ENCODE results near the gene SLC35A1.
A peak's percentile ranks its signal among the peaks of the same experiment; 100 is the strongest.

Gene SLC35A1

GRCh38 chr6:87436435-87436834, 36.3 kb upstream of the SLC35A1 start:
- H3K36me3 ChIP-seq (ENCODE audit: control insufficient read depth in 1 of 2, insufficient read depth in 2 of 2, low read depth in 1 of 2, low read length in 2 of 2): no peaks in the 10 kb centered on the region
- H3K14ac ChIP-seq (ENCODE audit: low read length in 2 of 2): no peak overlapping the region
- no peaks in the 10 kb centered on the region for H3K27me3 ChIP-seq (ENCODE audit: control insufficient read depth in 1 of 2, insufficient read depth in 1 of 2, low read length in 2 of 2)
- H2BK5ac ChIP-seq (ENCODE audit: low read depth, low read length, poor library complexity, severe bottlenecking): no peak overlapping the region
- no peaks in the 10 kb centered on the region for H3K9me3 ChIP-seq (ENCODE audit: control insufficient read depth, low read length)
- H3K18ac ChIP-seq (ENCODE audit: low read depth in 1 of 2, low read length in 2 of 2): no peak overlapping the region
- H3K9ac ChIP-seq (ENCODE audit: low read length): no peak overlapping the region
- no peak overlapping the region for H3K4ac ChIP-seq (ENCODE audit: low read depth in 1 of 2, low read length in 2 of 2)
- H3K79me1 ChIP-seq (replicated peaks; ENCODE audit: low read length, poor library complexity, severe bottlenecking): no peaks in the 10 kb centered on the region
- no peak overlapping the region for H4K91ac ChIP-seq (ENCODE audit: low read length)
- no peaks in the 10 kb centered on the region for H3K4me1 ChIP-seq (ENCODE audit: control insufficient read depth, insufficient read depth, low read depth, low read length)
- no peak overlapping the region for H2BK15ac ChIP-seq (ENCODE audit: low read depth, poor library complexity, severe bottlenecking)
- no peak overlapping the region for H2AK5ac ChIP-seq (ENCODE audit: low read length, severe bottlenecking)
- no peak overlapping the region for H2AFZ ChIP-seq (ENCODE audit: low read depth, low read length)
- H2BK12ac ChIP-seq (ENCODE audit: low read length in 2 of 2): no peak overlapping the region
- H3K27ac ChIP-seq (ENCODE audit: low read length, poor library complexity, severe bottlenecking): no peak overlapping the region
- DNase-seq: peak; percentile 76
- H3K4me2 ChIP-seq (ENCODE audit: low read length, poor library complexity, severe bottlenecking): no peak overlapping the region
- H2BK120ac ChIP-seq (ENCODE audit: low read depth, low read length): no peak overlapping the region
- H3K4me3 ChIP-seq (ENCODE audit: insufficient read depth in 1 of 2, low read depth in 1 of 2, low read length in 2 of 2): no peak overlapping the region
- no peak overlapping the region for H3K23ac ChIP-seq (ENCODE audit: low read length in 2 of 2)
- no peak overlapping the region for H4K8ac ChIP-seq (ENCODE audit: low read length)
- WGBS: 8% methylated on average over 1 of the region's 4 CpGs

GRCh38 chr6:87441711-87442110, 31.1 kb upstream of the SLC35A1 start:
- H4K8ac ChIP-seq (ENCODE audit: low read length): no peak overlapping the region
- H2BK12ac ChIP-seq (ENCODE audit: low read length in 2 of 2): no peak overlapping the region
- no peaks in the 10 kb centered on the region for H3K9me3 ChIP-seq (ENCODE audit: control insufficient read depth, low read length)
- H3K36me3 ChIP-seq (ENCODE audit: control insufficient read depth in 1 of 2, insufficient read depth in 2 of 2, low read depth in 1 of 2, low read length in 2 of 2): no peaks in the 10 kb centered on the region
- WGBS: 86% methylated on average over 5 of the region's 5 CpGs
- no peak overlapping the region for H2BK15ac ChIP-seq (ENCODE audit: low read depth, poor library complexity, severe bottlenecking)
- H3K18ac ChIP-seq (ENCODE audit: low read depth in 1 of 2, low read length in 2 of 2): no peak overlapping the region
- H2AFZ ChIP-seq (ENCODE audit: low read depth, low read length): no peak overlapping the region
- no peak overlapping the region for H3K4me2 ChIP-seq (ENCODE audit: low read length, poor library complexity, severe bottlenecking)
- H2BK120ac ChIP-seq (ENCODE audit: low read depth, low read length): no peak overlapping the region
- H3K4me1 ChIP-seq (ENCODE audit: control insufficient read depth, insufficient read depth, low read depth, low read length): no peaks in the 10 kb centered on the region
- no peaks in the 10 kb centered on the region for H3K79me1 ChIP-seq (replicated peaks; ENCODE audit: low read length, poor library complexity, severe bottlenecking)
- no peak overlapping the region for H3K9ac ChIP-seq (ENCODE audit: low read length)
- no peaks in the 10 kb centered on the region for H3K27me3 ChIP-seq (ENCODE audit: control insufficient read depth in 1 of 2, insufficient read depth in 1 of 2, low read length in 2 of 2)
- no peak overlapping the region for H3K14ac ChIP-seq (ENCODE audit: low read length in 2 of 2)
- DNase-seq: no peak
- no peak overlapping the region for H2BK5ac ChIP-seq (ENCODE audit: low read depth, low read length, poor library complexity, severe bottlenecking)
- H3K23ac ChIP-seq (ENCODE audit: low read length in 2 of 2): no peak overlapping the region
- no peak overlapping the region for H4K91ac ChIP-seq (ENCODE audit: low read length)
- H3K4ac ChIP-seq (ENCODE audit: low read depth in 1 of 2, low read length in 2 of 2): no peak overlapping the region
- no peak overlapping the region for H3K27ac ChIP-seq (ENCODE audit: low read length, poor library complexity, severe bottlenecking)
- no peak overlapping the region for H2AK5ac ChIP-seq (ENCODE audit: low read length, severe bottlenecking)
- H3K4me3 ChIP-seq (ENCODE audit: insufficient read depth in 1 of 2, low read depth in 1 of 2, low read length in 2 of 2): no peak overlapping the region

- Histone ChIP-seq H3K27me3 (ENCODE audit: control insufficient read depth in 1 of 2, insufficient read depth in 1 of 2, low read length in 2 of 2) (no peaks in the 10 kb centered on the region), H3K23ac (ENCODE audit: low read length in 2 of 2) (no peak overlapping the region), H3K18ac (ENCODE audit: low read depth in 1 of 2, low read length in 2 of 2) (no peak overlapping the region), H3K4ac (ENCODE audit: low read depth in 1 of 2, low read length in 2 of 2) (no peak overlapping the region), H3K36me3 (ENCODE audit: control insufficient read depth in 1 of 2, insufficient read depth in 2 of 2, low read depth in 1 of 2, low read length in 2 of 2) (no peaks in the 10 kb centered on the region), H3K9ac (ENCODE audit: low read length) (no peak overlapping the region), H3K79me1 (replicated peaks; ENCODE audit: low read length, poor library complexity, severe bottlenecking) (no peaks in the 10 kb centered on the region), H3K4me1 (ENCODE audit: control insufficient read depth, insufficient read depth, low read depth, low read length) (no peaks in the 10 kb centered on the region), H2AFZ (ENCODE audit: low read depth, low read length) (no peak overlapping the region), H2AK5ac (ENCODE audit: low read length, severe bottlenecking) (no peak overlapping the region), H3K27ac (ENCODE audit: low read length, poor library complexity, severe bottlenecking) (no peak overlapping the region), H3K14ac (ENCODE audit: low read length in 2 of 2) (no peak overlapping the region), H2BK15ac (ENCODE audit: low read depth, poor library complexity, severe bottlenecking) (no peak overlapping the region), H4K8ac (ENCODE audit: low read length) (no peak overlapping the region), H2BK12ac (ENCODE audit: low read length in 2 of 2) (no peak overlapping the region), H2BK120ac (ENCODE audit: low read depth, low read length) (no peak overlapping the region), H2BK5ac (ENCODE audit: low read depth, low read length, poor library complexity, severe bottlenecking) (no peak overlapping the region), H4K91ac (ENCODE audit: low read length) (no peak overlapping the region), H3K4me2 (ENCODE audit: low read length, poor library complexity, severe bottlenecking) (no peak overlapping the region), H3K4me3 (ENCODE audit: insufficient read depth in 1 of 2, low read depth in 1 of 2, low read length in 2 of 2) (no peak overlapping the region), H3K9me3 (ENCODE audit: control insufficient read depth, low read length) (no peaks in the 10 kb centered on the region)
- 80% methylated on average over 2 of the region's 2 CpGs for WGBS
- no peak for DNase-seq
Measured at GRCh38 chr6:87444362-87444761, 28.4 kb upstream of the SLC35A1 start.

GRCh38 chr6:87465051-87465450, 7.7 kb upstream of the SLC35A1 start:
- 88% methylated on average over 1 of the region's 2 CpGs for WGBS
- H3K9ac ChIP-seq (ENCODE audit: low read length): no peak overlapping the region

More at GRCh38 chr6:87465051-87465450, 7.7 kb upstream of the SLC35A1 start:
- no peak for DNase-seq
- Histone ChIP-seq H4K8ac (ENCODE audit: low read length) (no peak overlapping the region), H2AK5ac (ENCODE audit: low read length, severe bottlenecking) (no peak overlapping the region), H4K91ac (ENCODE audit: low read length) (no peak overlapping the region), H2AFZ (ENCODE audit: low read depth, low read length) (no peak overlapping the region), H2BK15ac (ENCODE audit: low read depth, poor library complexity, severe bottlenecking) (no peak overlapping the region), H3K27me3 (ENCODE audit: control insufficient read depth in 1 of 2, insufficient read depth in 1 of 2, low read length in 2 of 2) (peaks cover 0 to 5% of the 10 kb centered on the region in 2 experiments), H2BK5ac (ENCODE audit: low read depth, low read length, poor library complexity, severe bottlenecking) (no peak overlapping the region), H3K18ac (ENCODE audit: low read depth in 1 of 2, low read length in 2 of 2) (no peak overlapping the region), H3K9me3 (ENCODE audit: control insufficient read depth, low read length) (no peaks in the 10 kb centered on the region), H3K27ac (ENCODE audit: low read length, poor library complexity, severe bottlenecking) (no peak overlapping the region), H3K23ac (ENCODE audit: low read length in 2 of 2) (no peak overlapping the region), H3K14ac (ENCODE audit: low read length in 2 of 2) (no peak overlapping the region), H3K4me3 (ENCODE audit: insufficient read depth in 1 of 2, low read depth in 1 of 2, low read length in 2 of 2) (no peak overlapping the region), H3K79me1 (replicated peaks; ENCODE audit: low read length, poor library complexity, severe bottlenecking) (no peaks in the 10 kb centered on the region), H3K4me1 (ENCODE audit: control insufficient read depth, insufficient read depth, low read depth, low read length) (no peaks in the 10 kb centered on the region), H3K36me3 (ENCODE audit: control insufficient read depth in 1 of 2, insufficient read depth in 2 of 2, low read depth in 1 of 2, low read length in 2 of 2) (no peaks in the 10 kb centered on the region), H2BK120ac (ENCODE audit: low read depth, low read length) (no peak overlapping the region), H3K4ac (ENCODE audit: low read depth in 1 of 2, low read length in 2 of 2) (no peak overlapping the region), H3K4me2 (ENCODE audit: low read length, poor library complexity, severe bottlenecking) (no peak overlapping the region), H2BK12ac (ENCODE audit: low read length in 2 of 2) (no peak overlapping the region)
